Peyer's patch (tissue), 4 donors: ENCODE measurements around the gene SMARCD3.

Experiments
- CTCF ChIP-seq, 6 experiments: fragments of 450-650 bp in 4 of 6; fragments of 200-600 bp in 2 of 6; sonication (generic) in 1 of 6; IDR thresholded peaks; one replicate each; pipeline ENCODE4 v1.5.1; 2017 to 2019; ENCODE audit warnings: antibody characterized with exemption in 6 of 6, mild to moderate bottlenecking in 3 of 6, moderate library complexity in 1 of 6
- POLR2A ChIP-seq, 2 donors: fragments of 450-650 bp; IDR thresholded peaks; one replicate each; pipeline ENCODE4 v1.5.1; 2017; ENCODE audit warnings: antibody characterized with exemption in 2 of 2, mild to moderate bottlenecking in 2 of 2, moderate library complexity in 2 of 2

- TF ChIP-seq CTCF (IDR thresholded peaks at IDR 0.05) (no peak), POLR2A (IDR thresholded peaks at IDR 0.05) (no peak)
Measured at GRCh38 chr7:151272877-151273276, 24.4 kb upstream of the SMARCD3 start.
